ENCODE data around the gene IL1R2.
"Not testable (repeated sequence)": the region's sequence is repeated elsewhere in the genome, so short reads cannot be mapped to it uniquely, and the experiment has no call there.

Gene IL1R2

GRCh38 chr2:102066554-102066953 lies 74.8 kb downstream of the IL1R2 start:
- no peak for DNase-seq (ENCODE audit: low read depth, low spot score)
- H3K4me3 ChIP-seq (ENCODE audit: low read length) = no peak overlapping the region

DNA sequence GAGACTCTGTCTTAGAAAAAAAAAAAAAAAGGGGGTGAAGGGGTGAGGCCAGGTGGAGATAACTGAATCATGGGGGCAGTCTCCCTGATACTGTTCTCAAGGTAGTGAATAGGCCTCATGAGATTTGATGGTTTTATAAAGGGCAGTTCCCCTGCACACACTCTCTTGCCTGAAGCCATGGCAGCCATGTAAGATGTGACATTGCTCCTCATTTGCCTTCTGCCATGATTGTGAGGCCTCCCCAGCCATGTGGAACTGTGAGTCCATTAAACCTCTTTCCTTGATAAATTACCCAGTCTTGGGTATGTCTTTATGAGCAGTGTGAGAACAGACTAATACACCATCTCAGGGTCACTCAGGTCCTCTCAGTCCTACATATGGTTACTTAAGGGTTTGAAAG lies 76.4 kb downstream of the IL1R2 start:
- DNase-seq (ENCODE audit: low read depth, low spot score); H3K4me3 ChIP-seq (ENCODE audit: low read length): not testable (repeated sequence)

GRCh38 chr2:102069311-102069974 lies 77.7 kb downstream of the IL1R2 start:
- DNase-seq (ENCODE audit: low read depth, low spot score) = no peak
- no peak overlapping the region for H3K4me3 ChIP-seq (ENCODE audit: low read length)

DNA sequence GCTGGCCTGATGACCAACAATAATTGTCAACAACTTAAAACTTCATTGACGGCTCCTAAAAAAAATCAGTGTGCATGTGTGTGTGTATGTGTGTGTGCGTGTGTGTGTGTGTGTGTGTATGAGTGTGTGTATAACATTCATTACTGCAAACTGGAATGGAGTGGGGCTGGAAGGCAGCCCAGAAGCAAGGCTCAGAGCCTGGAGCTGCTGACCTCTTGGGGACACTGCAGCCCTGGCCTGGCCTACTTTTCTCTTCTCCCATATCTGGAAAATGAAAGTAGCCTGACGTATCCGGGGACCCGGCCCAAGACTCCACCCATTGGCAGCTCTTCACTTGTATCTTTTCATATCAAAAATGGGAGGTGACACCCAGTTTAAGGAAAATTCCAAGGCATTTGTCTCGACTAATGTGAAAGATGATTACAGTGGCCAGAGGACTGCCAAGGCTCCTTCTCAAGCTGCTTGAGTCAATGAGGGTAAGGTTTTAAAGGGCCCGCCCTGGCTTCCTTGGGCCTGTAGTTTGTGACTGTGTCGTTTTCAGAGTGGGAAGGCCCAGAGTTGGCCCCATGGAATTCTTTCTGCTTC lies 78.4 kb downstream of the IL1R2 start:
- no peak for DNase-seq (ENCODE audit: low read depth, low spot score)

DNA sequence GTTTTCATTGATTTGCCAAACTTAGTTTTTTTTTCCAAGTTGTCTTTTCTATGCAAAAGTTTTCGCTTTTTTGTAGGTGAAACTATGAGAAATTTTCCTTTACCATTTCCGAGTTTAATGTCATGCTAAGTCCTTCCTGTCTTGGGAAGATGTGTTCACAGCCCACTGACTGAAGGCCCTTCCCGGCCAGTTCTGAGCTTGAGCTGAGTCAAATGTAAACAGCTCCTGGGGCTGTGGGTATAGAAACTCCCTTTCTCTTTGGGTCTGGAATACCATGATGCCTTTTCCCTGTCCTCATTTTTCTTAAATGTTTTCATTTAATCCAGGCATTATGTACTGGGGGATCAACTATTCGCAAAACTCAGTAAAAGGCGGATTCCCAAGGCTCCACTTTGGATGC lies 81.0 kb downstream of the IL1R2 start:
- no peak for DNase-seq (ENCODE audit: low read depth, low spot score)
- no peak overlapping the region for H3K4me3 ChIP-seq (ENCODE audit: low read length)

More for the DNA sequence above, 78.4 kb downstream of the IL1R2 start:
- no peak overlapping the region for H3K4me3 ChIP-seq (ENCODE audit: low read length)

DNA sequence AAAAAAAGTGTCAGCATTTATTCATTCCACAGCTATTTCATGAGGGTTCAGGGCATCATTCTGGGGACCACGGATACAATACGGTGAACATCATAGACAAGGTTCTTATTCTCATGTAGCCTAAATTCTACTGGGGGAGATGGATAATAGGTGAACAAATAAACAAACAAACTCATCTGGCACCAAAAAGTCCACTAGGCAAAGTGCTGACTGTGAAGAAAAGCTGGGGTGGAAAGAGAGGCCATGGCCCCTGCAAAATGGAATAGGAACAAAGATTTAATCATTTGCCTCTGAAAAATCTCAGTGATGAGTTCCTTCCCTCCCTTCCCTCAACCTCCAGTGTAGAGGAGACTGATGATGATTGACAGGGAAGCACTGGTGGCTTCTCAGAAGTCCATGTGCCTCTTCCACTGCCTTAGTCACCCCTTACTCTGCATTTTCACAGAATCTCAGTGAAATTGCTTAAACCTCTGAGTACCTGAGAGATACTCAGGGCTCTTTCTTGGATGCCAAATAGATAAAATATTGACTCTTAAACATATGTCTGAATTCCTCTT lies 81.5 kb downstream of the IL1R2 start:
- DNase-seq (ENCODE audit: low read depth, low spot score) = no peak
- H3K4me3 ChIP-seq (ENCODE audit: low read length) = no peak overlapping the region

DNA sequence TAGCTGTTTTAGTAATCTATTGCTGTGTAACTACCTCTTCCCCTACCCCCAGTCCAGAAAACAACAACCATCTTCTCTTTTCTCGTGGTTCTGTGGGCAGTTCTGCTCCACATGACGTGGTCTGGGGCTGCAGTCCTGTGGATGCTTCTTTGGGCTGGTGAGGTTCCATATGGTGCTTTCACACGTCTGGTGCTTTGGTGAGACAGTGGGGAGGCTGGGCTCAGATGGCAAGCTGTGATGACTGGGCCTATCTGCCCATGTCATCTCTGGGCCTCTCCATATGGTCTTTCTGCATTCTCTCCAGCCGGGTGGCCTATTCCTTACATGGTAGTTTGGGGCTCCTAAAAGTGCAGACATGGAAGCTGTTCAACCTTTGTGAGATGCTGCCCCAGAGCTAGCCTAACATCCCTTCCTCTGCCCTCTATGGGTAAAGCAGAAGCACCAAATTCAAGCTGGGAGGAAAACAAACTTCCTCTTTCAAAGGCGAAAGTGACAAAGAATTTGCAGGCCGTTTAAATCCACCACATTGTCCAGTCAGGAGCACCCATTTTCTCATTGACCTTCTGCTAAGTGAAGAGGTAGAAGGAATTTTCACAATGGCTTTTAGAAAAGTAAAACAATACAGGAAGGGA lies 82.5 kb downstream of the IL1R2 start:
- no peak overlapping the region for H3K4me3 ChIP-seq (ENCODE audit: low read length)
- DNase-seq (ENCODE audit: low read depth, low spot score) = no peak

DNA sequence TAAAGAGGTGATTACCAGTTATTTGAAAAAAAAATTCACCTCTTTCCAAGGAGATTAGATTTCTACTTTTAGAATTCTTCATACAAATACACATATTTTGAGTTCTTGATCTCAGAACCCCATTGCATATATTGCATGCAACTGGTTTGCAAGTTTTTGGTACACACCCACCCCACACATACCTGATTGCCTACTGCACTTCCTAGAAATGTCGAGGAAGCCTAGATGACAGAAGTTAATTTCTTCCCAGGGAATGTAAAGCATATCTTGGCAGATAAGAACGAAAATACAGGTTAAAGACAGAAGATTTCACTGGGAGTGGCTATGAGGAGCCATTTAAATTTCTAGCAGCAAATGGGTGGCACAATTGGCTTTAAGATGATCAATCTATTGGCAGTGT lies 83.7 kb downstream of the IL1R2 start:
- no peak for DNase-seq (ENCODE audit: low read depth, low spot score)
- H3K4me3 ChIP-seq (ENCODE audit: low read length) = no peak overlapping the region

- no peak overlapping the region for H3K4me3 ChIP-seq (ENCODE audit: low read length)
- DNase-seq (ENCODE audit: low read depth, low spot score) = no peak
These were observed 84.8 kb downstream of the IL1R2 start for GRCh38 chr2:102076512-102076911.
